Neural progenitor cell (in vitro differentiated cells): ENCODE data around the gene EDN2.

Experiments used
- EZH2 ChIP-seq: fragments of 200-600 bp; sonication (generic); IDR thresholded peaks from 2 replicates; pipeline ENCODE4 v1.6.1; 2017; ENCODE audit warnings: antibody characterized with exemption, mild to moderate bottlenecking, moderate library complexity
- EZH2phosphoT487 ChIP-seq: fragments of 200-600 bp; sonication (generic); IDR thresholded peaks from 2 replicates; pipeline ENCODE4 v1.6.1; 2017; ENCODE audit warnings: antibody characterized with exemption
- TF ChIP-seq, protein P1 (sequence below): fragments of 200-600 bp; sonication (generic); IDR thresholded peaks from 2 replicates; pipeline ENCODE4 v1.5.1; 2017; ENCODE audit warnings: antibody characterized with exemption, mild to moderate bottlenecking

DNA sequence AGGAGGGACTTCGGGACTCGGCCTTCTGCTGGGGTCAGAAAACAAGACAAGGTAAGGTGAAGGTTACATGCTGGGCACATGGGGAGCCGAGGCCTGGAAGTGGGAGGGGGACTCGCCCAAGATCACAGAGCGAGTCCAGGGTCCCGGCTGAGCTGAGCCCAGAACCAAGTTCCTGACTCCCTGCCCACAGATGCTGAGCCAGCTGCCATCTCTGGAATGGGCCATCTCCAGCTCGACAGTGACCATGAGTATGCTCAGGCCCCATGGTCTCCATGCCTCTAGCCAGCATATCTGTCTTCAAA, 26.7 kb upstream of the EDN2 start:
- TF ChIP-seq, protein P1, sequence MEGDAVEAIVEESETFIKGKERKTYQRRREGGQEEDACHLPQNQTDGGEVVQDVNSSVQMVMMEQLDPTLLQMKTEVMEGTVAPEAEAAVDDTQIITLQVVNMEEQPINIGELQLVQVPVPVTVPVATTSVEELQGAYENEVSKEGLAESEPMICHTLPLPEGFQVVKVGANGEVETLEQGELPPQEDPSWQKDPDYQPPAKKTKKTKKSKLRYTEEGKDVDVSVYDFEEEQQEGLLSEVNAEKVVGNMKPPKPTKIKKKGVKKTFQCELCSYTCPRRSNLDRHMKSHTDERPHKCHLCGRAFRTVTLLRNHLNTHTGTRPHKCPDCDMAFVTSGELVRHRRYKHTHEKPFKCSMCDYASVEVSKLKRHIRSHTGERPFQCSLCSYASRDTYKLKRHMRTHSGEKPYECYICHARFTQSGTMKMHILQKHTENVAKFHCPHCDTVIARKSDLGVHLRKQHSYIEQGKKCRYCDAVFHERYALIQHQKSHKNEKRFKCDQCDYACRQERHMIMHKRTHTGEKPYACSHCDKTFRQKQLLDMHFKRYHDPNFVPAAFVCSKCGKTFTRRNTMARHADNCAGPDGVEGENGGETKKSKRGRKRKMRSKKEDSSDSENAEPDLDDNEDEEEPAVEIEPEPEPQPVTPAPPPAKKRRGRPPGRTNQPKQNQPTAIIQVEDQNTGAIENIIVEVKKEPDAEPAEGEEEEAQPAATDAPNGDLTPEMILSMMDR: no peak
- TF ChIP-seq EZH2phosphoT487: no peak
- TF ChIP-seq EZH2: no peak
